T-helper 1 cell (primary cell): ENCODE measurements around the gene GRK1.

Experiments
- DNase-seq, 5 donors: peaks; one replicate each; pipeline ENCODE4 v3.0.0-alpha.2; 2012 to 2020

Gene GRK1

GRCh38 chr13:113632706-113633484, 34.1 kb upstream of the GRK1 start:
- no peak for DNase-seq

GRCh38 chr13:113633485-113633873, 33.5 kb upstream of the GRK1 start:
- DNase-seq: no peak

- DNase-seq: no peak
Observed at GRCh38 chr13:113634279-113635047, 32.6 kb upstream of the GRK1 start.

GRCh38 chr13:113635048-113635420, 32.0 kb upstream of the GRK1 start:
- no peak for DNase-seq

- DNase-seq: no peak
Observed at GRCh38 chr13:113635709-113636108, 31.3 kb upstream of the GRK1 start.

GRCh38 chr13:113636266-113636963, 30.6 kb upstream of the GRK1 start:
- DNase-seq: no peak

GRCh38 chr13:113637262-113638160, 29.5 kb upstream of the GRK1 start:
- DNase-seq: no peak

- DNase-seq: no peak
Observed at GRCh38 chr13:113638173-113638746, 28.8 kb upstream of the GRK1 start.

- DNase-seq: no peak
Observed at GRCh38 chr13:113638806-113639205, 28.2 kb upstream of the GRK1 start.

GRCh38 chr13:113639616-113640262, 27.3 kb upstream of the GRK1 start:
- DNase-seq: no peak

- DNase-seq: no peak
Observed at GRCh38 chr13:113641426-113641825, 25.6 kb upstream of the GRK1 start.

GRCh38 chr13:113642563-113642962, 24.5 kb upstream of the GRK1 start:
- no peak for DNase-seq

GRCh38 chr13:113643593-113643992, 23.4 kb upstream of the GRK1 start:
- DNase-seq: no peak

- no peak for DNase-seq
Observed at GRCh38 chr13:113644800-113645199, 22.2 kb upstream of the GRK1 start.

GRCh38 chr13:113645329-113645728, 21.7 kb upstream of the GRK1 start:
- DNase-seq: no peak

GRCh38 chr13:113646376-113646775, 20.6 kb upstream of the GRK1 start:
- no peak for DNase-seq

GRCh38 chr13:113646921-113647340, 20.1 kb upstream of the GRK1 start:
- no peak for DNase-seq

- no peak for DNase-seq
Observed at GRCh38 chr13:113647351-113648215, 19.4 kb upstream of the GRK1 start.

GRCh38 chr13:113648216-113648610, 18.8 kb upstream of the GRK1 start:
- no peak for DNase-seq

GRCh38 chr13:113649212-113649611, 17.8 kb upstream of the GRK1 start:
- DNase-seq: no peak

- no peak for DNase-seq
Observed at GRCh38 chr13:113650275-113650674, 16.7 kb upstream of the GRK1 start.
